ENCODE measurements around the gene SHROOM4. TPM values are rescaled to one million over a fixed set of nuclear protein-coding genes. Genes with fewer than 3 reads are reported as not detected.

Gene SHROOM4
- total RNA-seq, 1 donor from 2014 or later: 25.3 TPM

GRCh38 chrX:50618788-50619558 lies 195.0 kb downstream of the SHROOM4 start:
- no peaks in the 10 kb centered on the region for H3K27me3 ChIP-seq
- H3K4me3 ChIP-seq: no peak overlapping the region
- no peak for TF ChIP-seq CTCF (IDR thresholded peaks at IDR 0.05)
- H3K36me3 ChIP-seq: no peaks in the 10 kb centered on the region
- H3K9me3 ChIP-seq: no peaks in the 10 kb centered on the region
- intact Hi-C loops (cut with DNase I): no loop called here
- DNase-seq (ENCODE audit: low spot score in 2 of 2): no peak
- no peak overlapping the region for H3K27ac ChIP-seq
- no peaks in the 10 kb centered on the region for H3K4me1 ChIP-seq

GRCh38 chrX:50617183-50617582 lies 196.8 kb downstream of the SHROOM4 start:
- no peak overlapping the region for H3K27ac ChIP-seq
- intact Hi-C loops (cut with DNase I): no loop called here
- no peaks in the 10 kb centered on the region for H3K9me3 ChIP-seq
- H3K4me1 ChIP-seq: no peaks in the 10 kb centered on the region
- H3K27me3 ChIP-seq: no peaks in the 10 kb centered on the region
- H3K4me3 ChIP-seq: no peak overlapping the region
- no peak for DNase-seq (ENCODE audit: low spot score in 2 of 2)
- no peaks in the 10 kb centered on the region for H3K36me3 ChIP-seq
- no peak for TF ChIP-seq CTCF (IDR thresholded peaks at IDR 0.05)

GRCh38 chrX:50615570-50616158 lies 198.3 kb downstream of the SHROOM4 start:
- TF ChIP-seq CTCF (IDR thresholded peaks at IDR 0.05): no peak
- intact Hi-C loops (cut with DNase I): no loop called here

GRCh38 chrX:50614460-50614859 lies 199.5 kb downstream of the SHROOM4 start:
- intact Hi-C loops (cut with DNase I): no loop called here

More at GRCh38 chrX:50615570-50616158, 198.3 kb downstream of the SHROOM4 start:
- DNase-seq (ENCODE audit: low spot score in 2 of 2): no peak
- H3K36me3 ChIP-seq: no peaks in the 10 kb centered on the region
- H3K4me3 ChIP-seq: no peak overlapping the region
- H3K4me1 ChIP-seq: no peaks in the 10 kb centered on the region
- no peaks in the 10 kb centered on the region for H3K9me3 ChIP-seq
- H3K27ac ChIP-seq: no peak overlapping the region
- H3K27me3 ChIP-seq: no peaks in the 10 kb centered on the region

GRCh38 chrX:50613846-50614245 lies 200.1 kb downstream of the SHROOM4 start:
- intact Hi-C loops (cut with DNase I): no loop called here
- no peak for TF ChIP-seq CTCF (IDR thresholded peaks at IDR 0.05)
- no peaks in the 10 kb centered on the region for H3K36me3 ChIP-seq
- H3K4me3 ChIP-seq: no peak overlapping the region
- no peak for DNase-seq (ENCODE audit: low spot score in 2 of 2)
- H3K27ac ChIP-seq: no peak overlapping the region
- no peaks in the 10 kb centered on the region for H3K4me1 ChIP-seq
- H3K27me3 ChIP-seq: no peaks in the 10 kb centered on the region
- no peaks in the 10 kb centered on the region for H3K9me3 ChIP-seq

More at GRCh38 chrX:50614460-50614859, 199.5 kb downstream of the SHROOM4 start:
- TF ChIP-seq CTCF (IDR thresholded peaks at IDR 0.05): no peak
- H3K27me3 ChIP-seq: no peaks in the 10 kb centered on the region
- H3K36me3 ChIP-seq: no peaks in the 10 kb centered on the region
- no peaks in the 10 kb centered on the region for H3K9me3 ChIP-seq
- H3K4me1 ChIP-seq: no peaks in the 10 kb centered on the region
- no peak overlapping the region for H3K27ac ChIP-seq
- DNase-seq (ENCODE audit: low spot score in 2 of 2): no peak
- H3K4me3 ChIP-seq: no peak overlapping the region
